ENCODE data around the gene RNF151.
"Not testable (repeated sequence)": the region's sequence is repeated elsewhere in the genome, so short reads cannot be mapped to it uniquely, and the experiment has no call there.

The RNF151 gene

GRCh38 chr16:1958715-1959268 lies 7.9 kb upstream of the RNF151 start:
- TF ChIP-seq, protein P1, sequence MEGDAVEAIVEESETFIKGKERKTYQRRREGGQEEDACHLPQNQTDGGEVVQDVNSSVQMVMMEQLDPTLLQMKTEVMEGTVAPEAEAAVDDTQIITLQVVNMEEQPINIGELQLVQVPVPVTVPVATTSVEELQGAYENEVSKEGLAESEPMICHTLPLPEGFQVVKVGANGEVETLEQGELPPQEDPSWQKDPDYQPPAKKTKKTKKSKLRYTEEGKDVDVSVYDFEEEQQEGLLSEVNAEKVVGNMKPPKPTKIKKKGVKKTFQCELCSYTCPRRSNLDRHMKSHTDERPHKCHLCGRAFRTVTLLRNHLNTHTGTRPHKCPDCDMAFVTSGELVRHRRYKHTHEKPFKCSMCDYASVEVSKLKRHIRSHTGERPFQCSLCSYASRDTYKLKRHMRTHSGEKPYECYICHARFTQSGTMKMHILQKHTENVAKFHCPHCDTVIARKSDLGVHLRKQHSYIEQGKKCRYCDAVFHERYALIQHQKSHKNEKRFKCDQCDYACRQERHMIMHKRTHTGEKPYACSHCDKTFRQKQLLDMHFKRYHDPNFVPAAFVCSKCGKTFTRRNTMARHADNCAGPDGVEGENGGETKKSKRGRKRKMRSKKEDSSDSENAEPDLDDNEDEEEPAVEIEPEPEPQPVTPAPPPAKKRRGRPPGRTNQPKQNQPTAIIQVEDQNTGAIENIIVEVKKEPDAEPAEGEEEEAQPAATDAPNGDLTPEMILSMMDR (conservative IDR thresholded peaks at IDR 0.05; ENCODE audit: low read length) = no peak
- peak overlapping the region; percentile 31 for H3K4me3 ChIP-seq (ENCODE audit: low read length)
- no peak for DNase-seq (ENCODE audit: low read depth)

DNA sequence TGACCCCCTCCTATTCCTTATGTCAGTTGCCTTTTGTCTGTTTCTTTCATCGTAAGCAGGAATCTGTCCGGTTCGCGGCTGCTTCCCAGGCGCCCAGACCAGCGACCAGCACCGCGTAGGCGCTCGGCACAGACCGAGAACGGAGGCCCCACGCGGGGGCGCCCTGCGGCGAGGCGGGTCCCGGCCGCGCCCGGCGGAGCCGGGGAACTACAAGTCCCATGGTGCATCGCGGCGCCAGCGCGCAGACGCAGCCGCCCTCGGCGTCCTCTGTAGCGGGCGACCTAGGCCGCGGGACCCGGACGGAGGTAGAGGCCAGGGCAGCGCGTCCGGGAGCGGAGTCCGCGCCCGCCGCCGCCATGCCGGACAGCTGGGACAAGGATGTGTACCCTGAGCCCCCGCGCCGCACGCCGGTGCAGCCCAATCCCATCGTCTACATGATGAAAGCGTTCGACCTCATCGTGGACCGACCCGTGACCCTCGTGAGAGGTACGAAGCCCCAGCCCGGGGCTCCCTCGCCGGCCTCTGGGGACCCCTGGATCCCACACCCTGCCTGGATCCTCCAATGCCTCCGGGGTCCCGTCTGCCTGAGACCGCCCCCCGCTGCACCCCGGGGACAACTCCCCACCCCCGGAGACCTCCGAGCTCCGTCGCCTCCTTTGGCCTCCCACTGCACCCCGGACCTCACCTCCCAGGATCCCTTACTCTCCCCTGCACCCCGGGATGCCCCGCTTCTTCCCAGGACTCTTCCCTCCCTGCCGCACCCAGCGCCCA lies 7.2 kb upstream of the RNF151 start, which contains the start of gene NDUFB10:
Gene NDUFB10 (plus strand): TSS at position 270 of the 771 bp plus-strand sequence. CDS start 87 bp downstream, at position 357.
- TF ChIP-seq, protein P1 (conservative IDR thresholded peaks at IDR 0.05; ENCODE audit: low read length) = peak; percentile 44
- H3K4me3 ChIP-seq (ENCODE audit: low read length) = peak within 1 kb of the TSS; percentile 82
- peak; percentile 87 for DNase-seq (ENCODE audit: low read depth)

- peak; percentile 28 for DNase-seq (ENCODE audit: low read depth)
- TF ChIP-seq, protein P1 (conservative IDR thresholded peaks at IDR 0.05; ENCODE audit: low read length) = no peak
- H3K4me3 ChIP-seq (ENCODE audit: low read length) = peak overlapping the region; percentile 82
Measured at GRCh38 chr16:1960665-1961630, 5.7 kb upstream of the RNF151 start.

DNA sequence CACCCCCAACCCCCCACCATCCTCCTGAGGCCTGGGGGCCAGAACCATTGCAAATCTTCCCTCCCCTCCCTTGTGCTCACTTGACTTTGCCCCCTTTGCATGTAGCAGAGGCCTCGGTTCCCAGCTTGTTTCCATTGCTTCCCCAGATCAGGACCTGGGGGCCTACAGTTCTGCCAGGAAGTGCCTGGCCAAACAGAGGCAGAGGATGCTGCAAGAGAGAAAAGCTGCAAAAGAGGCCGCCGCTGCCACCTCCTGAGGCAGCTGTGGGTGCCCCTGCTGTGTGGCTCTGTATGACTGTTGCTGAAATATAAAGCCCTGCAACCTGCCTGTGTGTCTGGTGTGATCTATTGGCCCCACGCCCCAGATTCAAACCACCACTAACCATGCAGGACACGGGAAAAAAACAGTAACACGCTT lies 5.0 kb upstream of the RNF151 start:
- TF ChIP-seq, protein P1 (conservative IDR thresholded peaks at IDR 0.05; ENCODE audit: low read length) = no peak
- no peak for DNase-seq (ENCODE audit: low read depth)
- H3K4me3 ChIP-seq (ENCODE audit: low read length) = no peak overlapping the region

GRCh38 chr16:1962161-1963153 lies 4.2 kb upstream of the RNF151 start:
- peak overlapping the region; percentile 18 for H3K4me3 ChIP-seq (ENCODE audit: low read length)
- not testable (repeated sequence) for DNase-seq (ENCODE audit: low read depth)

DNA sequence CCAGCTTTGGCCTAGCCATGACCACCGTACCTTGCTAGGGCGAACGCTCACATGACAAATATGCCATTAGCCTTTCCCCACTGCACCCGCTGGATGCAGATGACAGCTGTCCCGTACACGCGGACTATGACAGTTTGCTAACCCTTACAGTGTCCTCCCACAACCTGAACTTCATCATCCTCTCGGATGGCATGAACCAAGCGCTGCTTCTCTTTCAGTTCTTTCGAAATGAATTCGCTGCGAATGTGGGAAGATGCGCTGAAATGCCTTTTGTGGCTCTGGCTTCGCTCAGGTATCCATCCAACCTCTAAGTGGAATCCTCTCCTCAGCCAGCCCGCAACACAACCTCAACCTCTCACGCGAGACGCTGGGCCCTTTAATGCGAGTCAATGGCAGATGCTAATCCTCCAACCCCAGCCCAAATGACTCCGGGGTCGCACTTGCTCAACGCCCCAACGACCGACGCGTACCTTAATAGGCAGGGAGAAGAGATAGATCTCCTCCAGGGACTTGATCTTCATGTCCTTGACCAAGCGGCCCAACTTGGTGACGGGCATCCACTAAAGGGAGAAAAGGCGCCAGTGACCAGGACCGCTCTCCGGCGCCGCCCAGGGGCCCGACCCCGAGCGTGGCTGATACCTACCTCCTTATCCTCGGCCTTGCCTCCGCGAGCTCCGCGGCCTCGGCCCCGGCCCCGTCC lies 2.7 kb upstream of the RNF151 start:
- H3K4me3 ChIP-seq (ENCODE audit: low read length) = peak overlapping the region; percentile 90
- peak; percentile 33 for DNase-seq (ENCODE audit: low read depth)
- TF ChIP-seq, protein P1 (conservative IDR thresholded peaks at IDR 0.05; ENCODE audit: low read length) = peak; percentile 35

All from AG10803 (cell line).